Mammary epithelial cell (primary cell): Measurements from ENCODE around the gene HTR4.

Experiments
- CTCF ChIP-seq, 2 donors: IDR thresholded peaks in 1 of 2; conservative IDR thresholded peaks in 1 of 2; 2 replicates each; pipeline ENCODE4 v1.5.1; 2011 to 2012; ENCODE audit warnings: inconsistent platforms in 2 of 2, low read length in 2 of 2, mild to moderate bottlenecking in 2 of 2, control low read depth in 1 of 2, low read depth in 1 of 2; ENCODE audit not compliant: insufficient read depth in 1 of 2; ENCODE audit errors: extremely low read depth in 1 of 2
- EZH2 ChIP-seq: IDR thresholded peaks from 2 replicates; pipeline ENCODE4 v1.6.1; 2012; ENCODE audit warnings: low read length, inconsistent platforms, borderline replicate concordance

DNA sequence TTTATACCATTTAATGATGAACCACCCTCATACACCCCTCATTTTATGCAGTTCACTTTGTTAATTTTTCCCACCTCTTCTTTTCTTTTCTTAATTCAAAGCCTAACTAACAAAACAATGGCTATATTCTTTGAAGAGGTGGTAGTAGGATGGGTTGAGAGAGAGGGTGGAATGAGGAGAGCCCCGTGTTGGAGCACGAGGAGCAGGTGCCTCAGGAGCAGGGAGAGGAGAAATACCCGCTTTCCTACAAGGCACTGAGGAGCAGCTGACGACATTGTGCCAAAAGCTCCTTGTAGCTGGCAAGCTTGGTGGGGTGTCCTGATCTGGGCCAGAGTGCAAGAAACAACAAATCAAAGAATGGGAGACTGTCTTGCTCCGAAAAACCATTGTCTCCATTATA, 129.6 kb downstream of the HTR4 start:
- no peak for TF ChIP-seq CTCF (conservative IDR thresholded peaks at IDR 0.05 in 1 of 2, IDR thresholded peaks at IDR 0.05 in 1 of 2; ENCODE audit: extremely low read depth in 1 of 2, insufficient read depth in 1 of 2, low read depth in 1 of 2, low read length in 2 of 2)
- TF ChIP-seq EZH2 = no peak
